ENCODE measurements around the gene CLBA1. TPM values are rescaled to one million over a fixed set of nuclear protein-coding genes. Genes with fewer than 3 reads are reported as not detected.

The CLBA1 gene
- total RNA-seq, 1 donor from 2014 or later = 6.0 TPM

- Mint-ChIP-seq H3K27me3 (ENCODE audit: low read depth) (no peaks in the 10 kb centered on the region), H3K27ac (ENCODE audit: unreplicated experiment) (peak overlapping the region; percentile 54), H3K36me3 (ENCODE audit: low read depth) (no peaks in the 10 kb centered on the region), H3K9me3 (ENCODE audit: low read depth) (no peaks in the 10 kb centered on the region), H3K4me3 (ENCODE audit: unreplicated experiment) (peak overlapping the region; percentile 91), H3K4me1 (ENCODE audit: low read depth) (peaks cover 67% of the 10 kb centered on the region)
- peak; percentile 97 for TF ChIP-seq CTCF (IDR thresholded peaks at IDR 0.05)
- peak; percentile 88 for DNase-seq (ENCODE audit: low spot score)
These were observed 9.2 kb upstream of the CLBA1 start for GRCh38 chr14:104976198-104977007.

- Mint-ChIP-seq H3K4me3 (ENCODE audit: unreplicated experiment) (peak overlapping the region; percentile 91), H3K36me3 (ENCODE audit: low read depth) (no peaks in the 10 kb centered on the region), H3K4me1 (ENCODE audit: low read depth) (peaks cover 60% of the 10 kb centered on the region), H3K27ac (ENCODE audit: unreplicated experiment) (no peak overlapping the region), H3K9me3 (ENCODE audit: low read depth) (no peaks in the 10 kb centered on the region), H3K27me3 (ENCODE audit: low read depth) (no peaks in the 10 kb centered on the region)
- DNase-seq (ENCODE audit: low spot score) = peak; percentile 93
- TF ChIP-seq CTCF (IDR thresholded peaks at IDR 0.05) = no peak
These were observed 8.4 kb upstream of the CLBA1 start for GRCh38 chr14:104977008-104977680.

GRCh38 chr14:104977681-104978653, 7.6 kb upstream of the CLBA1 start, which contains the start of gene AHNAK2:
TSS of gene AHNAK2 (minus strand) at chr14:104978374. CDS start at chr14:104978237, 137 bp downstream.
- Mint-ChIP-seq H3K27ac (ENCODE audit: unreplicated experiment) (peak within 1 kb of the TSS; percentile 79), H3K4me3 (ENCODE audit: unreplicated experiment) (peak within 1 kb of the TSS; percentile 91), H3K4me1 (ENCODE audit: low read depth) (peaks cover 52% of the 10 kb centered on the region), H3K27me3 (ENCODE audit: low read depth) (no peaks in the 10 kb centered on the region), H3K9me3 (ENCODE audit: low read depth) (no peaks in the 10 kb centered on the region), H3K36me3 (ENCODE audit: low read depth) (no peaks in the 10 kb centered on the region)
- TF ChIP-seq CTCF (IDR thresholded peaks at IDR 0.05) = no peak
- DNase-seq (ENCODE audit: low spot score) = peak; percentile 86

GRCh38 chr14:104978746-104979691, 6.6 kb upstream of the CLBA1 start:
- TF ChIP-seq CTCF (IDR thresholded peaks at IDR 0.05) = no peak
- H3K4me3 Mint-ChIP-seq (ENCODE audit: unreplicated experiment) = peak overlapping the region; percentile 57
- no peaks in the 10 kb centered on the region for H3K27me3 Mint-ChIP-seq (ENCODE audit: low read depth)
- DNase-seq (ENCODE audit: low spot score) = peak; percentile 83
- peaks cover 44% of the 10 kb centered on the region for H3K4me1 Mint-ChIP-seq (ENCODE audit: low read depth)
- H3K36me3 Mint-ChIP-seq (ENCODE audit: low read depth) = no peaks in the 10 kb centered on the region
- no peak overlapping the region for H3K27ac Mint-ChIP-seq (ENCODE audit: unreplicated experiment)
- H3K9me3 Mint-ChIP-seq (ENCODE audit: low read depth) = no peaks in the 10 kb centered on the region
